HUES6 (cell line): ENCODE data around the gene SSH2.

ENCODE experiments used
- H3K27ac ChIP-seq: 2 replicates; pipeline ENCODE4 v1.7.0; 2013; ENCODE audit warnings: low read depth, mild to moderate bottlenecking, low read length, inconsistent platforms
- H3K27me3 ChIP-seq: 2 replicates; pipeline ENCODE4 v1.6.1; 2013; ENCODE audit warnings: low read length; ENCODE audit not compliant: control insufficient read depth, insufficient read depth
- H3K36me3 ChIP-seq: 2 replicates; pipeline ENCODE4 v1.6.1; 2013; ENCODE audit warnings: low read length; ENCODE audit not compliant: control insufficient read depth, insufficient read depth
- H3K4me1 ChIP-seq: 2 replicates; pipeline ENCODE4 v1.6.1; 2013; ENCODE audit warnings: low read length; ENCODE audit not compliant: control insufficient read depth, insufficient read depth
- H3K4me3 ChIP-seq: 2 replicates; pipeline ENCODE4 v1.5.1; 2013; ENCODE audit warnings: low read depth, low read length
- H3K9ac ChIP-seq: one replicate; pipeline ENCODE4 v1.6.1; 2013; ENCODE audit warnings: mild to moderate bottlenecking, low read length
- H3K9me3 ChIP-seq: 2 replicates; pipeline ENCODE4 v1.6.1; 2013; ENCODE audit warnings: low read depth, low read length; ENCODE audit not compliant: control insufficient read depth, insufficient read depth

The SSH2 gene

DNA sequence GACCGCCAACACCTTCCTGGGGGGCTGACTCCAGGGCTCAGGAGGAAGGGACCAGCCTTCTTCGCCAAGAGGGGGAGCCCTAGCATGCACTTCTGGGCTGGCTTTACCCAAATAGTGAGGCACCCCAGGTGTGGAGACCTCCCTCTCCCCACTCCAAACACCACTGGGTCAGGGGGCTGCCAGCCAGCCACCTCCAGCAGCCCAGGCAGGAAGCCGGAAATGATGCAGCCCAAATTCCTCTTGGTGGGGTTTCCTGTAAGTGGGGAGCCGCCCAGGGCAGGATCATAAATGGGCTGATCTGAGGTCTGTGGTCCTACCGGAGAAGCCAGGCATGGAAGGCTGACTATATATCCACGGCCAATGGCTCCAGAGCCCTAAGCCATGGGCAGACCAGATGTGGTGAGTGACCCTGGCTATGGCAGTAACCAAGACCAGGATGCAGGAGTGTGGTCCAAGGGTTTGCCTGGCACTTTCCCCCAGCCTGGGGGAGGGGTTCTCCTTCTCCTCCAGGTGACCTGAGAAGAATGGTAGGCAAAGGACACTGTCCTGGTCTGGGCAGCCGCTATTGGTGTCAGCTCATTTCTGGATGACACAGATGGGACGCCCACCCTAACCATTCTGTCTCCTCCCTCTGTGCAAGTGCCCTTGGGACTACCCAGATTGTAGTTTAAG is 344.8 kb downstream of the SSH2 start:
- H3K4me1 ChIP-seq: peaks cover 34% of the 10 kb centered on the region
- H3K36me3 ChIP-seq: peaks cover 17% of the 10 kb centered on the region
- H3K4me3 ChIP-seq: no peak overlapping the region
- 0 out of 2 replicates have a peak, but pooled peaks cover 5% of the 10 kb centered on the region for H3K9me3 ChIP-seq
- peaks cover 3% of the 10 kb centered on the region; the same call in 1 of the 2 replicates for H3K27me3 ChIP-seq
- no peak overlapping the region for H3K9ac ChIP-seq
- H3K27ac ChIP-seq: no peak overlapping the region

DNA sequence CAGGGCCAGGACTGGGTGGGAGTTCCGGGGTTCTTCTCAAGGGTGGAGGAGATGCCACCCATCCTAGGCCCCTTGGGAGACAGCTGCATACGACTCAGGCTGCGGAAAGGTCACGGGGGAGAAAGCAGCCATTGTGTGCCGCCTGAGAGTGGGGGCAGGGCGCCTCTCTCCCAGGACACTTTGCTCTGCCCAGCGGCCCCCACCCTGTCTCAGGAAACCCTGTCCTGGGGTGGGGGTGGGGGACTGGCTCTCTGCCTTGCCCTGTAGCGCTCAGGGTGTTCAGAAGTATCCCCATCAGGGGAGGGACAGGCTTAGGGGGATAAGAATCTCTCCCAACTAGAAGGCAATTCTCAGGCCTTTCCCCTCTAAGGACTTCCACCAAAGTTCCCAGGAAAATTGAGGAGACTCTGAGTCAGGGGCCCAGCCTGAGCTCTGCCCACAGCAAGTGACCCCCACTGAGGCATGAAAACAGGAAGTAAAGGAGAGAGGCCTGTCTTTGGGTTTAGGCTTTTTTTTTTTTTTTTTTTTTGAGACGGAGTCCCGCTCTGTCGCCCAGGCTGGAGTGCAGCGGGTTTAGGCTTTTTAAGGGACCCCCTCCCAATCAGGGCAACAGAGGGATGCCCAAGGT is 345.5 kb downstream of the SSH2 start:
- no peak overlapping the region for H3K9ac ChIP-seq
- H3K36me3 ChIP-seq: peaks cover 17% of the 10 kb centered on the region
- 0 out of 2 replicates have a peak, but pooled peaks cover 5% of the 10 kb centered on the region for H3K9me3 ChIP-seq
- no peaks in the 10 kb centered on the region for H3K27me3 ChIP-seq
- H3K4me3 ChIP-seq: no peak overlapping the region
- peaks cover 28% of the 10 kb centered on the region for H3K4me1 ChIP-seq
- no peak overlapping the region for H3K27ac ChIP-seq

DNA sequence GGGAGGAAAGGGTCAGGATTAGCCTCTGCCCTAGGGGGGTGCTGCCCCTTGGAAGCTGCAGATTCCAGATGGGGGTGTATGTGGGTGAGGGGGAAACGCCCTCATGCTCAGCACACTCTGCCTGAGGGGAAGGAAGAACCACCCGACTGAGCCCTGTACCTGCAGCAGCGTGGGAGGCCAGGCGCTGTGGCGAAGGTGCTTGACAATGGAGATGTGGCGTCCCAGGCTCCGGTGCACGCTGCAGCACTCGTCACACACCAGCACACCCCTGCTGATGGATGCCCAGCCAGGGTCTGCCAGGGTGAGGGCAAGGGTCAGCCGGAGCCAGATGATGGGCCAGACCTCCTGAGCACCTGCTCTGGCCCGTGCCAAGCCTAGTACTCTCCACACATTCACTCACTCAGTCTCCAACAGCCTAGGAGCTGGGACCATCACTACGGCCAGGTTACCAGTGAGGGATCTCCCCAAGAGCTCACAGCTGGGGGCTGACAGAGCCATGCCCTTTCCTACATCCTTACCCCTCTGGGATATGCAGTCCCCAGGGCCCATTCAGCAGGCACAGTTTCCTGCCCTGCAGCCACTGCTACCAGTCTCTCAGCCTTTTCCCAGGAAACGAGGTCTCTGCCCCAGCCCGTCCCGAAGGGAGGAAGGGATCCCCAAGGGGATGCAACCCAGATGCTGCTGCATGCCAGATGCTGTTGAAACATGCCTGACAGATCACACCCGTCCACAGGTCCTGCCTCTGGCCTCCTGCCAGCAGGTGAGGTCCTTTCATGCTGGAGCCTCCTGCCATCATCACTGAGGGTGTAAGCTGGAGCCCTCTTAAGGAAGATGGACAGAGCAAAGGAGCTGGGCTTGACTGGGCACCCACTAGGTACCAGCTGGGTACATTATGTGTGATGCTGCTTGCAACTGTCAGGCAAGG is 346.4 kb downstream of the SSH2 start:
- peaks cover 28% of the 10 kb centered on the region for H3K4me1 ChIP-seq
- no peak overlapping the region for H3K9ac ChIP-seq
- H3K9me3 ChIP-seq: 0 out of 2 replicates have a peak, but pooled peaks cover 5% of the 10 kb centered on the region
- no peak overlapping the region for H3K27ac ChIP-seq
- H3K4me3 ChIP-seq: no peak overlapping the region
- H3K36me3 ChIP-seq: peaks cover 24% of the 10 kb centered on the region
- H3K27me3 ChIP-seq: no peaks in the 10 kb centered on the region

DNA sequence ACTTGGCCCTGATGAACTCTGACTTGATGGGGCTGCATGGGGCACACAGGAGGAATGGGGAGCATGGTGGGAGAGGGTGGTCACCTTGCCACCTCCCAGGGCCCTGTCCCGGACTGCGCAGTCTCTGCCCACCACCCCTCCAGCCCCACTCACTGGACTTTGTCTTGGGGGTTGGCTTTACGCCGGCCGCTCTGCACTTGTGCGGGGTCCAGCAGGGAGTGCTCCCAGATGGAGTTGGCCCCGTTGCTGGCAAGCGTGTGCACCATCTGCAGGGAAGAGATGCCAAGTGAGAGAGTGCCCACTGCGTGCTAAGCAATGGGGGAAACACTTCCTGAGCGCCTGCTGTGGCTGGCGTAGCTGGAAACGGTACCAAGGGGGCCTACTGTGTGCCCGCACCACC is 347.3 kb downstream of the SSH2 start:
- no peak overlapping the region for H3K4me3 ChIP-seq
- no peak overlapping the region for H3K27ac ChIP-seq
- no peak overlapping the region for H3K9ac ChIP-seq
- no peaks in the 10 kb centered on the region for H3K27me3 ChIP-seq
- H3K36me3 ChIP-seq: peaks cover 32% of the 10 kb centered on the region
- 0 out of 2 replicates have a peak, but pooled peaks cover 5% of the 10 kb centered on the region for H3K9me3 ChIP-seq
- H3K4me1 ChIP-seq: peaks cover 22% of the 10 kb centered on the region

DNA sequence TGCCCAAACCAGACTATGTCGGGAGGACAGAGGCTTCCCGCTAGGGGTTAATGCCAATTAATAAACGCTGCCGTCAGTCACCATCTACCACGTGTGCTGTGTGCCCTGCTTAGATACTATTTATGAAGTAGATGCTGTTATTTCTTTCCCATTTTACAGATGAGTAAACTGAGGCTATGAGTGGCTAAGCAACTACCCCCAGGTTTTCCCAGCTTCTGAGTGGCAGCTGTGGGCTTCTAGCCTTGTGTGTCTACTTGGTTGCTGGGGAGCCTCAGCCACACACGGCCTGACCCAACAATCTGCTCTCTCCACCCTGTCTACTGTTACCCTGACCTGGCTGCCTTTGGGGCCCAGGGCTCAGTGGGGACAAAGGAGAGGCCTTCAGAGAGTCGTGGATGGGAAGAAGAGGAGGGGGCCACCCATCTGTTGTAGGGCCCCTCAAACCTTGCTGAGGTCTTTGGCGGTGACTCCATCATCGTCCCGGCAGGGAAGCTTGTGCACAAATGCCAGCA is 347.7 kb downstream of the SSH2 start:
- no peak overlapping the region for H3K4me3 ChIP-seq
- no peak overlapping the region for H3K9ac ChIP-seq
- peaks cover 21% of the 10 kb centered on the region for H3K4me1 ChIP-seq
- H3K9me3 ChIP-seq: 0 out of 2 replicates have a peak, but pooled peaks cover 5% of the 10 kb centered on the region
- peaks cover 36% of the 10 kb centered on the region for H3K36me3 ChIP-seq
- H3K27me3 ChIP-seq: no peaks in the 10 kb centered on the region
- no peak overlapping the region for H3K27ac ChIP-seq

DNA sequence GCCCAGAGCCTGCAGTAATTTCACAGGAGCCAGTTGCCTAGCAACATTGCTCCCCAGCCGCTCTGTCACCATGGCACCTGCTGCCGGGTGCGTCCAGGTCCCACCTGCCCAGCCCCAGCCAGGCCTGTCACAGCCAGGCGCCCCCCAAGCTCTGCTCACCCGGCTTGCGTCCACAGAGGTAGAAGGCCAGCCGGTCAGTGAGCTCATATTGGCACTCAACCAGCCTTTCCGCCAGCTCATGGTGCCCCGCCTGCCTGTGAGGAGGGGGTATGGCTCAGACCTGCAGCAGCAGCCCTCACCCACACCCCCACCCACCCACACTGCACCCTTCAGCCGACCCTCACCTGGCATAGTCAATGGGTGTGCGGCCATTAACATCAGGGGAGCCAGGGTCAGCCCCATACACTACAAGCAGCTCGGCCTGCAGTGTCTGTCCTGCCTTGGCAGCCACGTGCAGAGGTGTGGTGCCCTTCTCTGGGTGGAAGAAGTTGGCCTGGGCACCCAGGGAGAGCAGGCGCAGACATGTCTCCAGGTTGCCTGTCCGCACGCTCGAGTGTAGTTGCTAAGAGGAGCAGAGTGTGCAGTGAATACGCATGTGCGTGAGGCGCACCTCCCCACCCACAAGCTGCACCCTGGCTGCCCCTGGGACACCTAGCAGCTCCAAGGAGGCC is 348.3 kb downstream of the SSH2 start:
- no peak overlapping the region for H3K4me3 ChIP-seq
- no peaks in the 10 kb centered on the region for H3K27me3 ChIP-seq
- 0 out of 2 replicates have a peak, but pooled peaks cover 5% of the 10 kb centered on the region for H3K9me3 ChIP-seq
- H3K27ac ChIP-seq: no peak overlapping the region
- peaks cover 21% of the 10 kb centered on the region for H3K4me1 ChIP-seq
- no peak overlapping the region for H3K9ac ChIP-seq
- peaks cover 42% of the 10 kb centered on the region for H3K36me3 ChIP-seq

DNA sequence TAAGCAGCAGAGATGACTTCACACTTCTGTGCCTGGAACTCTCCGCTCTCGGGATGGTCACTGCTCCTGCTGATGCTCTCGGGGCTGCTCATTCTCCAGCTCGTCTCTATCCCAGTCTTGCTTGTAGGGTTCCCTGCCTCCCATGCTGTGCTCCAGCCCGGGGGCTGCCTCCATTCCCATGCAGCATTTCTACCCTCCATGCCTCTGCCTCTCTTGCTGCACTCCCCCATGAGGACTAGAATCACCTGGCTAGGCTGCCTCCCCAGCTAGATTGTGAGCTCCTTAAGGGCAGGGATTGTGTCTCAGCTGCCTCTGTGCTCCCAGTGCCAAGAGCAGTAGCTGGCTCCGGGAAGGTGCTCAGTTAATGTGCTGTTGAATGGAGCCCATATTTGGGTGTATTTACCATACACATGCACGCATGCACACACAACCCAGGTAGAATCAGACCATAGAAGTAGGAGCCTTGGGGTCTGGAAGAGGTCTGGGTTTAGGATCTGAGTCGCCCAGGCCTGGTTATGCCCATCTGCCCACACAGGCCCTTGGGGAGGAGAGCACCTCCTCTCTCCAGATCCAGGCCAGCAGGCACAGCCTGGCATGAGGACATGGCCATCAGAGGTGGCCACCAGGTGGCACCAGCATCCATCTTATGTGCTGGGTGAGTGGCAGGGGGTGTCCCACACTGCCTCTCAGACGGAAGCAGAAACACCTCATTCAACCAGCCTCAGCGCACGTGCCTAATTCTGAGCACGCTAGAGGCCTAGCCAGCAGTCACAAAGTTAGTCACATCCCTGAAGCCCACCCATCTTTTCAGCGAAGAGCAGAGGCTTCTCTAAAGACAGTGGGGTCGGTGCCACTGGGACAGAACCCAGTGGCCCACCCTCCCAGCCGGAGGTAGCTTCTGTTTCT is 349.9 kb downstream of the SSH2 start:
- no peak overlapping the region for H3K9ac ChIP-seq
- no peak overlapping the region for H3K27ac ChIP-seq
- no peak overlapping the region for H3K4me3 ChIP-seq
- no peaks in the 10 kb centered on the region for H3K27me3 ChIP-seq
- H3K36me3 ChIP-seq: peaks cover 58% of the 10 kb centered on the region
- H3K9me3 ChIP-seq: 0 out of 2 replicates have a peak, but pooled peaks cover 5% of the 10 kb centered on the region
- peaks cover 12% of the 10 kb centered on the region for H3K4me1 ChIP-seq

DNA sequence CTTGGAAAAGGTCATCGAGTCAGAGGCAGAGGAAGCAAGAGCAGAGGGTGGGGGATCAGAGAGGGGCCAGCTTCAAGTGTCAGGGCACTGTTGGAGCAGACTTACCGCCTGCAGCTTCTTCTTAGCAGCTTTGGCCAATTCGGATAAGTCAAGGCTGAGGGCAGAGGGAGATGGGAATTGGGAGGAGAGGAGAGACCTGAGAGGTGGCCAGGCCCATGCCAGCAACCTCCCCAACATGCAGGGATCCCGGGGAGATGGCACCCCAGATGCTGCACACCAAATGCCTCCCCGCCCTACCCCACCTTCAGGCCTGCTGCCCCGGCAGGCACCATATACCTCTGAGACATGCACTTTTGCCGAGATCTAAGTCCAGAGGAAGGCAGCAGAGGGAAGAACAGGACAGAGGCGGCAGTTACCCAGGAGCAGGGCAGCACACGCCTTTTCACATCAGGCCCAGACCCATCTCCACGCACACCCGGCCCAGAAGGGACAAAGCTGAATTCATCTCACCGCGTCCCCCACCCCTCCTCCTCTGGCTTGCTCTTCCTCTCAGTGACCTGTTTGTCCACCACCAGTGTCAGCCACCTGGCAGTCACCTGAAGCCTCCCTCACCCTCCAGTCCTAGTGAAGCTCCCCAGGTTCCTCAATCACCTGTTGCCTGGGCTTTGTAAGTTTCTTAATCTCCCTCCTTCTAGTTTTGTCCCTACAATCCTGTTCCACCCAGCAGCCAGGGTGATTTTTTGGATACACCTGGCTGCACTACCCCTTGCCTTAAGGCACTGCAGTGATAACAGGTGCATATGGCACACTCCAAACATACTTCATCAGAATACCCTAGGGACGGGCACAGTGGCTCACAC is 351.2 kb downstream of the SSH2 start:
- no peak overlapping the region for H3K27ac ChIP-seq
- H3K4me1 ChIP-seq: peaks cover under 1% of the 10 kb centered on the region; the same call in 1 of the 2 replicates
- H3K9ac ChIP-seq: no peak overlapping the region
- peaks cover 70% of the 10 kb centered on the region for H3K36me3 ChIP-seq
- H3K4me3 ChIP-seq: no peak overlapping the region
- H3K9me3 ChIP-seq: 0 out of 2 replicates have a peak, but pooled peaks cover 5% of the 10 kb centered on the region
- no peaks in the 10 kb centered on the region for H3K27me3 ChIP-seq
